Psoas muscle (tissue), 8 donors: ENCODE results near the gene POLR2L. TPM values are rescaled to one million over a fixed set of nuclear protein-coding genes. Genes with fewer than 3 reads are reported as not detected.
A peak's percentile ranks its signal among the peaks of the same experiment; 100 is the strongest.

ENCODE experiments used
- ATAC-seq, 4 donors: fragments of 200-7000 bp; cut with Tn5 transposase; one replicate each; pipeline ENCODE4 v1.9.1; 2020; ENCODE audit warnings: moderate library complexity in 3 of 4, mild to moderate bottlenecking in 2 of 4
- DNase-seq, 2 donors: peaks; one replicate each; pipeline ENCODE4 v3.0.0-alpha.2; 2020
- H3K27ac ChIP-seq: fragments of 200-600 bp; one replicate; pipeline ENCODE4 v1.8.0; 2022
- H3K27me3 ChIP-seq, 3 donors: fragments of 200-600 bp in 1 of 3; one replicate each; pipeline versions ENCODE4 v1.6.1 to v1.8.0; 2013 to 2022; ENCODE audit warnings: low read length in 2 of 3, mild to moderate bottlenecking in 2 of 3, moderate library complexity in 1 of 3; ENCODE audit not compliant: insufficient read depth in 3 of 3
- H3K36me3 ChIP-seq, 2 donors: fragments of 200-600 bp in 1 of 2; one replicate each; pipeline versions ENCODE4 v1.6.1 to v1.8.0; 2013 to 2022; ENCODE audit warnings: low read depth in 1 of 2, mild to moderate bottlenecking in 1 of 2, moderate library complexity in 1 of 2; ENCODE audit not compliant: insufficient read depth in 1 of 2
- H3K4me1 ChIP-seq: fragments of 200-600 bp; one replicate; pipeline ENCODE4 v1.8.0; 2022
- H3K4me3 ChIP-seq: fragments of 200-600 bp; one replicate; pipeline ENCODE4 v1.8.0; 2022; ENCODE audit warnings: mild to moderate bottlenecking
- H3K9me3 ChIP-seq: fragments of 200-600 bp; one replicate; pipeline ENCODE4 v1.8.0; 2022
- CTCF ChIP-seq: fragments of 200-600 bp; IDR thresholded peaks from one replicate; pipeline ENCODE4 v1.8.0; 2022; ENCODE audit warnings: antibody characterized with exemption
- WGBS, 3 donors: extraction: QIAGEN DNeasy Blood & Tissue Kit; methylation state at CpG; one replicate each; pipeline versions ENCODE4 v1.1.6 to v1.1.7; 2013; 5-methylcytosine and 5-hydroxymethylcytosine counted together
- intact Hi-C, 2 donors: fragments of 100-400 bp; cut with DNase I; formaldehyde crosslinking; loops; one replicate each; pipeline versions ENCODE4 v1.11.0 to v1.14.2; 2022
- polyA plus RNA-seq, 3 donors: library from polyadenylated mRNA; stranded (reverse); fragments of 200-250 nt; gene quantifications; one replicate each; pipeline ENCODE4 v1.2.3, GENCODE V29; 2013
- total RNA-seq, 4 donors: library from RNA; stranded (reverse); fragmentation: NEBNext Ultra II Directional in 2 of 4; extraction: Animal tissue kit (Norgen Biotek cat#: 25700) in 2 of 4; gene quantifications; one replicate each; pipeline versions ENCODE4 v1.2.1 to v1.2.4, GENCODE V29; 2021 to 2023
- donor health status: healthy with polysubstance abuse.
- donor health status: DM: no; HTN: no; CAD: no; lungs with moderate emphysema.
- donor health status: Bipolar disorder and iron deficiency.
- donor health status: healthy.
- donor health status: DM: yes; HTN: yes; CAD: no.
- donor health status: DM: no; HTN: no; CAD: no.
- donor health status: DM: no; HTN: no; CAD: no.
- donor health status: DM: yes; HTN: yes; CAD: no.

Gene POLR2L
- total and polyA plus RNA-seq, 7 donors, result 113 to 205 (median 176) TPM

- 89 to 94% (median 90%) methylated on average over 10 to 14 of the region's 14 CpGs for WGBS, 3 donors
- ATAC-seq (no peak), DNase-seq (no peak)
- Histone ChIP-seq H3K36me3 (peaks cover 3 to 55% of the 10 kb centered on the region in 2 donors), H3K4me3 (no peak overlapping the region), H3K27me3 (peaks cover 0 to 3% (median 0%) of the 10 kb centered on the region in 3 donors), H3K27ac (no peak overlapping the region), H3K4me1 (peaks cover 49% of the 10 kb centered on the region), H3K9me3 (no peaks in the 10 kb centered on the region)
- TF ChIP-seq CTCF, result no peak
- intact Hi-C loops, result no loop called here
Observed at GRCh38 chr11:836274-836673, 6.1 kb downstream of the POLR2L start.

- no peaks in the 10 kb centered on the region for H3K9me3 ChIP-seq
- peaks cover 0 to 10% (median 6%) of the 10 kb centered on the region in 3 donors for H3K27me3 ChIP-seq
- DNase-seq, result peak; percentile 87 to 92
- ATAC-seq, result peak; percentile 75 to 80 (median 78)
- H3K4me1 ChIP-seq, result peaks cover 45% of the 10 kb centered on the region
- TF ChIP-seq CTCF, result no peak
- H3K27ac ChIP-seq, result peak overlapping the region; percentile 92
- intact Hi-C loops, result no loop called here
- 11 to 21% (median 16%) methylated on average over 28 to 31 of the region's 31 CpGs for WGBS, 3 donors
- H3K4me3 ChIP-seq, result peak overlapping the region; percentile 92
- H3K36me3 ChIP-seq, result peaks cover 3 to 40% of the 10 kb centered on the region in 2 donors
Observed at GRCh38 chr11:834371-835316, 7.7 kb downstream of the POLR2L start.

GRCh38 chr11:833849-834311 is 8.4 kb downstream of the POLR2L start:
- intact Hi-C loops, result no loop called here
- Histone ChIP-seq H3K27ac (peak overlapping the region; percentile 92), H3K4me3 (peak overlapping the region; percentile 92), H3K27me3 (peaks cover 0 to 17% (median 6%) of the 10 kb centered on the region in 3 donors), H3K4me1 (peaks cover 47% of the 10 kb centered on the region), H3K36me3 (peaks cover 0 to 32% of the 10 kb centered on the region in 2 donors), H3K9me3 (no peaks in the 10 kb centered on the region)
- DNase-seq (no peak), ATAC-seq (peak in 2 of 4 donors; percentile 38 to 39)
- TF ChIP-seq CTCF, result no peak
- WGBS, 3 donors, result 24 to 53% (median 31%) methylated on average over 8 to 9 of the region's 9 CpGs

- no peak for TF ChIP-seq CTCF
- DNase-seq (peak; percentile 68 to 80), ATAC-seq (peak; percentile 3 to 23 (median 14))
- 1 to 5% (median 1%) methylated on average over 17 to 54 of the region's 55 CpGs for WGBS, 3 donors
- Histone ChIP-seq H3K4me3 (peak overlapping the region; percentile 92), H3K27me3 (peaks cover 0 to 22% (median 6%) of the 10 kb centered on the region in 3 donors), H3K36me3 (peaks cover 0 to 26% of the 10 kb centered on the region in 2 donors), H3K27ac (peak overlapping the region; percentile 92), H3K4me1 (peaks cover 46% of the 10 kb centered on the region), H3K9me3 (no peaks in the 10 kb centered on the region)
- intact Hi-C loops, result no loop called here
Observed at GRCh38 chr11:833114-833791, 9.1 kb downstream of the POLR2L start.
